Measurements from ENCODE around the gene SERINC5.

Gene SERINC5

DNA sequence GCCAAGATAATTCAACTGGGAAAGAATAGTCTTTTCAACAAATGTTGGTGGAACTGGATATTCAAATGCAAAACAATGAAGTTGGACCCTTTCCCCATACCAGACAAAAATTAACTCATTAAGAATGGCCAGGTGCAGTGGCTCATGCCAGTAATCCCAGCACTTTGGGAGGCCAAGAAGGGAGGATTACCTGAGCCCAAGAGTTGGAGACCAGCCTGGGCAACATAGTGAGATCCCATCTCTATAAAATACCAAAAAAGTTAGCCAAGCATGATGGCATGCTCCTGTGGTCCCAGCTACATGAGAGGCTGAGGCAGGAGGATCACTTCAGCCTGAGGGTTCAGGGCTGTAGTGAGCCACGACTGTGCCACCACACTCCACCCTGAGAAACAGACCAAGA, 24.2 kb downstream of the SERINC5 start:
- no peak for DNase-seq
- Histone ChIP-seq H3K36me3 (replicated peaks; ENCODE audit: insufficient read depth, low read length) (no peaks in the 10 kb centered on the region), H3K27me3 (replicated peaks; ENCODE audit: insufficient read depth, low read length) (no peaks in the 10 kb centered on the region), H3K79me2 (ENCODE audit: low read length) (no peaks in the 10 kb centered on the region), H3K4me2 (ENCODE audit: low read depth, low read length) (no peak overlapping the region), H3K9ac (ENCODE audit: low read length) (no peak overlapping the region), H3K4me3 (ENCODE audit: low read length) (no peak overlapping the region), H3F3A (ENCODE audit: insufficient read depth, low read length) (no peaks in the 10 kb centered on the region), H4K20me1 (ENCODE audit: insufficient read depth, low read length) (no peaks in the 10 kb centered on the region), H3K4me1 (ENCODE audit: low read length) (no peaks in the 10 kb centered on the region), H3K9me2 (replicated peaks; ENCODE audit: insufficient read depth, low read length) (no peaks in the 10 kb centered on the region), H2AFZ (ENCODE audit: low read length) (no peak overlapping the region), H3K9me3 (replicated peaks; ENCODE audit: insufficient read depth, low read length) (no peaks in the 10 kb centered on the region), H3K27ac (ENCODE audit: low read length) (no peak overlapping the region)
- TF ChIP-seq, protein P1, sequence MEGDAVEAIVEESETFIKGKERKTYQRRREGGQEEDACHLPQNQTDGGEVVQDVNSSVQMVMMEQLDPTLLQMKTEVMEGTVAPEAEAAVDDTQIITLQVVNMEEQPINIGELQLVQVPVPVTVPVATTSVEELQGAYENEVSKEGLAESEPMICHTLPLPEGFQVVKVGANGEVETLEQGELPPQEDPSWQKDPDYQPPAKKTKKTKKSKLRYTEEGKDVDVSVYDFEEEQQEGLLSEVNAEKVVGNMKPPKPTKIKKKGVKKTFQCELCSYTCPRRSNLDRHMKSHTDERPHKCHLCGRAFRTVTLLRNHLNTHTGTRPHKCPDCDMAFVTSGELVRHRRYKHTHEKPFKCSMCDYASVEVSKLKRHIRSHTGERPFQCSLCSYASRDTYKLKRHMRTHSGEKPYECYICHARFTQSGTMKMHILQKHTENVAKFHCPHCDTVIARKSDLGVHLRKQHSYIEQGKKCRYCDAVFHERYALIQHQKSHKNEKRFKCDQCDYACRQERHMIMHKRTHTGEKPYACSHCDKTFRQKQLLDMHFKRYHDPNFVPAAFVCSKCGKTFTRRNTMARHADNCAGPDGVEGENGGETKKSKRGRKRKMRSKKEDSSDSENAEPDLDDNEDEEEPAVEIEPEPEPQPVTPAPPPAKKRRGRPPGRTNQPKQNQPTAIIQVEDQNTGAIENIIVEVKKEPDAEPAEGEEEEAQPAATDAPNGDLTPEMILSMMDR (IDR thresholded peaks at IDR 0.05; ENCODE audit: low read length) = no peak
- no peak for TF ChIP-seq EZH2phosphoT487 (IDR thresholded peaks at IDR 0.05; ENCODE audit: low read length)
- TF ChIP-seq EZH2 (optimal IDR thresholded peaks at IDR 0.05; ENCODE audit: low read depth, low read length) = no peak

DNA sequence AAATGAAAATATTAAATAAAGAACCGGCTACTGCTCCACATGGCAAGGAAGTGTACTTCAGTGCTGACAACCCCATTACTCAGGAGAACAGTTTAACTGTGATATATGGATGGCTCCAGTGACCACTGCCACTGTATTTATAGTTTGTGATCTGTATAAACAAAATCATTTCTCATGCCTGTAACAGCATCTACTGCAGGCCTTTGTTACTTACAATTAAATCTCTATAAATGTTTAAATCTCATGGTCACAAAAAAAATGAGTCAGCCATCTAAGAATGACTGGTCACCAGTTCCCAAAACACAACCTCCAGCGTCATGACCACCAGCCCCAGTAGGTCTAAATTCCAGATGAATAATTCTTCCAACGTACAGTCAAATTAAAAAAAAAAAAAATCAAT, 24.6 kb downstream of the SERINC5 start:
- H3K9me2 ChIP-seq (replicated peaks; ENCODE audit: insufficient read depth, low read length) = no peaks in the 10 kb centered on the region
- H3K4me3 ChIP-seq (ENCODE audit: low read length) = no peak overlapping the region
- H3K4me1 ChIP-seq (ENCODE audit: low read length) = no peaks in the 10 kb centered on the region
- no peak overlapping the region for H2AFZ ChIP-seq (ENCODE audit: low read length)
- H3K79me2 ChIP-seq (ENCODE audit: low read length) = no peaks in the 10 kb centered on the region
- no peaks in the 10 kb centered on the region for H3F3A ChIP-seq (ENCODE audit: insufficient read depth, low read length)
- no peaks in the 10 kb centered on the region for H3K27me3 ChIP-seq (replicated peaks; ENCODE audit: insufficient read depth, low read length)
- TF ChIP-seq EZH2 (optimal IDR thresholded peaks at IDR 0.05; ENCODE audit: low read depth, low read length) (no peak), EZH2phosphoT487 (IDR thresholded peaks at IDR 0.05; ENCODE audit: low read length) (no peak)
- TF ChIP-seq, protein P1 (IDR thresholded peaks at IDR 0.05; ENCODE audit: low read length) = no peak
- no peak for DNase-seq
- H4K20me1 ChIP-seq (ENCODE audit: insufficient read depth, low read length) = no peaks in the 10 kb centered on the region
- H3K4me2 ChIP-seq (ENCODE audit: low read depth, low read length) = no peak overlapping the region
- no peak overlapping the region for H3K9ac ChIP-seq (ENCODE audit: low read length)
- no peak overlapping the region for H3K27ac ChIP-seq (ENCODE audit: low read length)
- H3K36me3 ChIP-seq (replicated peaks; ENCODE audit: insufficient read depth, low read length) = no peaks in the 10 kb centered on the region
- H3K9me3 ChIP-seq (replicated peaks; ENCODE audit: insufficient read depth, low read length) = no peaks in the 10 kb centered on the region

DNA sequence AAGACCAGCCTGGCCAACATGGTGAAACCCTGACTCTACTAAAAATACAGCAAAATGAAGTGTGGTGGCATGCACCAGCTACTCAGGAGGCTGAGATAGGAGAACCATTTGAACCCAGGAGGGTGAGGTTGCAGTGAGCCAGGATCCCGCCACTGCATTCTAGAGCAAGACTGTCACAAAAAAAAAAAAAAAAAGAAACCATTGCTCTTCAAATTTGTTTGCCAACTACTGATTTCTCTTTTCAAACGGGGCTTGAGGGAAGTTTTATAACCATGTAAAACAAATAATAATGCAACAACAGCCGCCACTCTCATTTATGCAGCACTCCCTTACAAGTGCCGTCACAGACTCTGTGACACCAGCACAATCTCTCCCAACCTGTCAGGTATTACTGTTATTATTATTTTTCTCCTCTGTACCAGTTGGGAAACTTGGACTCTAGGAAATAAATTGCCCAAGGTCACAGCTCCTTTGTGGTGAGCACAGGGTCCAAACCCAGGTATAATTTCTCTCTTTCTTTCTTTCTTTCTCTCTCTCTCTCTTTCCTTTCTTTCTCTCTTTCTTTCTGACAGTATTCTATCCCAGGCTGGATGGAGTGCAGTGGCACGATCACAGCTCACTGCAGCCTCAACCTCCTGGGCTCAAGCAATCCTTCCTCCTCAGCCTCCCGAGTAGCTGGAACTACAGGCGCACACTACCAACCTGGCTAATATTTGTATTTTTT, 25.4 kb downstream of the SERINC5 start:
- Histone ChIP-seq H3K4me3 (ENCODE audit: low read length) (no peak overlapping the region), H3F3A (ENCODE audit: insufficient read depth, low read length) (no peaks in the 10 kb centered on the region), H3K27ac (ENCODE audit: low read length) (no peak overlapping the region), H3K4me2 (ENCODE audit: low read depth, low read length) (no peak overlapping the region), H3K79me2 (ENCODE audit: low read length) (no peaks in the 10 kb centered on the region), H3K9ac (ENCODE audit: low read length) (no peak overlapping the region), H4K20me1 (ENCODE audit: insufficient read depth, low read length) (no peaks in the 10 kb centered on the region), H2AFZ (ENCODE audit: low read length) (no peak overlapping the region), H3K9me2 (replicated peaks; ENCODE audit: insufficient read depth, low read length) (no peaks in the 10 kb centered on the region), H3K9me3 (replicated peaks; ENCODE audit: insufficient read depth, low read length) (no peaks in the 10 kb centered on the region), H3K4me1 (ENCODE audit: low read length) (no peaks in the 10 kb centered on the region), H3K27me3 (replicated peaks; ENCODE audit: insufficient read depth, low read length) (no peaks in the 10 kb centered on the region), H3K36me3 (replicated peaks; ENCODE audit: insufficient read depth, low read length) (no peaks in the 10 kb centered on the region)
- TF ChIP-seq, protein P1 (IDR thresholded peaks at IDR 0.05; ENCODE audit: low read length) = no peak
- TF ChIP-seq EZH2phosphoT487 (IDR thresholded peaks at IDR 0.05; ENCODE audit: low read length) (no peak), EZH2 (optimal IDR thresholded peaks at IDR 0.05; ENCODE audit: low read depth, low read length) (no peak)
- no peak for DNase-seq

Data from MM.1S (cell line).